Lower lobe of right lung (tissue), 2 donors: ENCODE data around the gene FAM131B. TPM values are rescaled to one million over a fixed set of nuclear protein-coding genes. Genes with fewer than 3 reads are reported as not detected.

Experiments used
- ATAC-seq, 2 donors: fragments of 200-7000 bp; cut with Tn5 transposase; one replicate each; pipeline ENCODE4 v1.9.1; 2020 to 2022; ENCODE audit warnings: mild to moderate bottlenecking in 2 of 2, moderate library complexity in 2 of 2
- DNase-seq: peaks from one replicate; pipeline ENCODE4 v3.0.0-alpha.2; 2020
- H3K27ac ChIP-seq: fragments of 200-600 bp; one replicate; pipeline ENCODE4 v1.8.0; 2022
- H3K27me3 ChIP-seq: fragments of 200-600 bp; one replicate; pipeline ENCODE4 v1.8.0; 2022; ENCODE audit warnings: low read depth
- H3K36me3 ChIP-seq: fragments of 200-600 bp; one replicate; pipeline ENCODE4 v1.8.0; 2022; ENCODE audit warnings: mild to moderate bottlenecking
- H3K4me1 ChIP-seq: fragments of 200-600 bp; one replicate; pipeline ENCODE4 v1.8.0; 2022
- H3K4me3 ChIP-seq: fragments of 200-600 bp; one replicate; pipeline ENCODE4 v1.8.0; 2022; ENCODE audit warnings: mild to moderate bottlenecking
- H3K9me3 ChIP-seq: fragments of 200-600 bp; one replicate; pipeline ENCODE4 v1.8.0; 2022
- CTCF ChIP-seq: fragments of 200-600 bp; IDR thresholded peaks from one replicate; pipeline ENCODE4 v1.8.0; 2022; ENCODE audit warnings: antibody characterized with exemption, mild to moderate bottlenecking
- intact Hi-C: fragments of 100-400 bp; cut with DNase I; formaldehyde crosslinking; loops from one replicate; pipeline ENCODE4 v1.11.0; 2022
- total RNA-seq: library from RNA; stranded (reverse); fragmentation: NEBNext Ultra II Directional; extraction: Animal tissue kit (Norgen Biotek cat#: 25700); gene quantifications from one replicate; pipeline ENCODE4 v1.2.1, GENCODE V29; 2021
- donor health status: DM: no; HTN: yes; CAD: no; lungs with severe emphysema.

The FAM131B gene
- total RNA-seq, 1 donor from 2014 or later = 0.53 TPM

GRCh38 chr7:143390104-143390772 lies 27.7 kb upstream of the FAM131B start:
- intact Hi-C loops = no loop called here
- Histone ChIP-seq H3K27ac (no peak overlapping the region), H3K9me3 (no peaks in the 10 kb centered on the region), H3K4me3 (no peak overlapping the region), H3K36me3 (peaks cover 55% of the 10 kb centered on the region), H3K27me3 (no peaks in the 10 kb centered on the region), H3K4me1 (peaks cover 72% of the 10 kb centered on the region)
- DNase-seq = no peak
- no peak for TF ChIP-seq CTCF
- no peak for ATAC-seq

GRCh38 chr7:143389316-143390103 lies 27.0 kb upstream of the FAM131B start:
- no peak for TF ChIP-seq CTCF
- H3K27ac ChIP-seq = no peak overlapping the region
- H3K4me3 ChIP-seq = no peak overlapping the region
- peaks cover 72% of the 10 kb centered on the region for H3K4me1 ChIP-seq
- DNase-seq (no peak), ATAC-seq (no peak)
- intact Hi-C loops = no loop called here
- H3K27me3 ChIP-seq = no peaks in the 10 kb centered on the region
- H3K9me3 ChIP-seq = no peaks in the 10 kb centered on the region
- peaks cover 55% of the 10 kb centered on the region for H3K36me3 ChIP-seq

GRCh38 chr7:143388491-143389101 lies 26.1 kb upstream of the FAM131B start:
- DNase-seq = no peak

GRCh38 chr7:143388051-143388450 lies 25.5 kb upstream of the FAM131B start:
- intact Hi-C loops = no loop called here

More at GRCh38 chr7:143388491-143389101, 26.1 kb upstream of the FAM131B start:
- Histone ChIP-seq H3K4me3 (no peak overlapping the region), H3K4me1 (peaks cover 77% of the 10 kb centered on the region), H3K36me3 (peaks cover 63% of the 10 kb centered on the region), H3K27me3 (no peaks in the 10 kb centered on the region), H3K27ac (no peak overlapping the region), H3K9me3 (no peaks in the 10 kb centered on the region)
- ATAC-seq = no peak
- intact Hi-C loops = no loop called here
- no peak for TF ChIP-seq CTCF

More at GRCh38 chr7:143388051-143388450, 25.5 kb upstream of the FAM131B start:
- H3K27me3 ChIP-seq = no peaks in the 10 kb centered on the region
- ATAC-seq (no peak), DNase-seq (no peak)
- peaks cover 77% of the 10 kb centered on the region for H3K4me1 ChIP-seq
- TF ChIP-seq CTCF = no peak
- no peak overlapping the region for H3K27ac ChIP-seq
- no peak overlapping the region for H3K4me3 ChIP-seq
- H3K9me3 ChIP-seq = no peaks in the 10 kb centered on the region
- peaks cover 67% of the 10 kb centered on the region for H3K36me3 ChIP-seq
